SK-N-SH (cell line): ENCODE results near the gene SUPT3H. TPM values are rescaled to one million over a fixed set of nuclear protein-coding genes. Genes with fewer than 3 reads are reported as not detected.

Source experiments
- CTCF ChIA-PET: fragments of 300-600, 350-600 bp; formaldehyde crosslinking; extraction: SDS; loops from one replicate; lab custom pipeline; 2021; lab: Yijun Ruan, JAX
- POLR2A ChIA-PET: fragments of 350-600 bp; sonication (Branson Sonifier 250); formaldehyde crosslinking; extraction: SDS; loops from one replicate; lab custom pipeline; 2020; ENCODE audit warnings: antibody characterized with exemption, inconsistent platforms; lab: Yijun Ruan, JAX
- DNase-seq: peaks from one replicate; pipeline ENCODE4 v3.0.0; 2012
- H2AFZ ChIP-seq: fragments of 200-600 bp; sonication (generic); 2 replicates; pipeline ENCODE4 v1.8.1; 2016; ENCODE audit warnings: antibody characterized with exemption, mild to moderate bottlenecking, low read depth
- H3F3A ChIP-seq: fragments of 200-600 bp; sonication (generic); replicated peaks from 2 replicates; pipeline ENCODE3; 2016; ENCODE audit warnings: antibody characterized with exemption, mild to moderate bottlenecking; ENCODE audit not compliant: insufficient read depth
- H3K27ac ChIP-seq, 2 experiments: fragments of 200-500 bp in 1 of 2; fragments of 200-600 bp in 1 of 2; sonication (Bioruptor generic) in 1 of 2; sonication (generic), shearing (Covaris generic) in 1 of 2; 2 replicates each; pipeline versions ENCODE4 v1.5.1 to v1.6.1; 2014 to 2016; ENCODE audit warnings: low read depth in 2 of 2, inconsistent platforms in 1 of 2, low read length in 1 of 2, mild to moderate bottlenecking in 1 of 2, mixed read lengths in 1 of 2
- H3K27me3 ChIP-seq: fragments of 200-600 bp; sonication (generic), shearing (Covaris generic); 2 replicates; pipeline ENCODE4 v1.6.1; 2016; ENCODE audit warnings: mixed run types; ENCODE audit not compliant: insufficient read depth
- H3K36me3 ChIP-seq, 2 experiments: fragments of 200-500 bp in 1 of 2; fragments of 200-600 bp in 1 of 2; sonication (Bioruptor generic) in 1 of 2; sonication (generic) in 1 of 2; replicated peaks in 1 of 2; 2 replicates each; pipeline versions ENCODE3 to v1.5.1; 2014 to 2016; ENCODE audit warnings: low read length in 1 of 2, mild to moderate bottlenecking in 1 of 2; ENCODE audit not compliant: insufficient read depth in 2 of 2, control insufficient read depth in 1 of 2
- H3K4me1 ChIP-seq, 2 experiments: fragments of 200-500 bp in 1 of 2; fragments of 200-600 bp in 1 of 2; sonication (Bioruptor generic) in 1 of 2; sonication (generic), shearing (Covaris generic) in 1 of 2; 2 replicates each; pipeline versions ENCODE4 v1.5.1 to v1.6.1; 2014 to 2016; ENCODE audit warnings: low read depth in 1 of 2, low read length in 1 of 2, mixed run types in 1 of 2; ENCODE audit not compliant: insufficient read depth in 2 of 2, control insufficient read depth in 1 of 2
- H3K4me2 ChIP-seq: fragments of 200-600 bp; sonication (generic), shearing (Covaris generic); 2 replicates; pipeline ENCODE4 v1.6.1; 2017; ENCODE audit warnings: mixed run types
- H3K4me3 ChIP-seq, 2 experiments: fragments of 200-500 bp in 1 of 2; fragments of 200-600 bp in 1 of 2; sonication (Bioruptor generic) in 1 of 2; sonication (generic), shearing (Covaris generic) in 1 of 2; 2 replicates each; pipeline versions ENCODE4 v1.5.1 to v1.8.1; 2014 to 2016; ENCODE audit warnings: low read depth in 2 of 2, inconsistent platforms in 1 of 2, low read length in 1 of 2, mild to moderate bottlenecking in 1 of 2, mixed read lengths in 1 of 2, moderate library complexity in 1 of 2
- H3K79me2 ChIP-seq: fragments of 200-600 bp; sonication (generic); 2 replicates; pipeline ENCODE4 v1.8.1; 2017; ENCODE audit warnings: mild to moderate bottlenecking; ENCODE audit not compliant: insufficient read depth
- H3K9ac ChIP-seq: fragments of 200-600 bp; sonication (generic); 2 replicates; pipeline ENCODE4 v1.6.1; 2017; ENCODE audit warnings: mixed run types
- H3K9me2 ChIP-seq: fragments of 200-600 bp; sonication (generic); 2 replicates; pipeline ENCODE4 v1.6.1; 2017; ENCODE audit warnings: mixed run types
- H3K9me3 ChIP-seq: fragments of 200-600 bp; sonication (generic); 2 replicates; pipeline ENCODE4 v1.6.1; 2017; ENCODE audit warnings: mixed run types, mild to moderate bottlenecking, moderate library complexity
- H4K20me1 ChIP-seq: fragments of 200-600 bp; sonication (generic); 2 replicates; pipeline ENCODE4 v1.6.1; 2017; ENCODE audit warnings: mild to moderate bottlenecking, mixed run types; ENCODE audit not compliant: insufficient read depth
- EZH2phosphoT487 ChIP-seq: fragments of 200-600 bp; sonication (generic); IDR thresholded peaks from 2 replicates; pipeline ENCODE4 v1.6.1; 2017; ENCODE audit warnings: low read depth, mixed run types, mild to moderate bottlenecking, antibody characterized with exemption, moderate library complexity, borderline replicate concordance
- FOXJ3 ChIP-seq: sonication (generic); formaldehyde crosslinking; IDR thresholded peaks from 2 replicates; pipeline ENCODE4 v1.5.1; 2020; ENCODE audit warnings: mild to moderate bottlenecking, missing genetic modification reagents
- GABPA ChIP-seq: IDR thresholded peaks from 2 replicates; pipeline ENCODE4 v1.4.0; 2012; ENCODE audit warnings: low read depth, mild to moderate bottlenecking
- MEF2A ChIP-seq: IDR thresholded peaks from 2 replicates; pipeline ENCODE4 v1.4.0; 2012; ENCODE audit warnings: low read depth, borderline replicate concordance
- NFIC ChIP-seq: IDR thresholded peaks from 2 replicates; pipeline ENCODE4 v1.4.0; 2012; ENCODE audit warnings: borderline replicate concordance
- POLR2AphosphoS5 ChIP-seq: IDR thresholded peaks from 2 replicates; pipeline ENCODE4 v1.6.1; 2012; ENCODE audit warnings: low read depth, low read length
- RAD21 ChIP-seq: IDR thresholded peaks from 2 replicates; pipeline ENCODE4 v1.6.1; 2012; ENCODE audit warnings: mild to moderate bottlenecking, low read length
- RFX5 ChIP-seq: IDR thresholded peaks from 2 replicates; pipeline ENCODE4 v1.6.1; 2012; ENCODE audit warnings: mild to moderate bottlenecking, improper control_type of control experiment, low read length
- RXRA ChIP-seq: IDR thresholded peaks from 2 replicates; pipeline ENCODE4 v1.4.0; 2012; ENCODE audit warnings: low read depth, mild to moderate bottlenecking, borderline replicate concordance
- TAF1 ChIP-seq: IDR thresholded peaks from 2 replicates; pipeline ENCODE4 v1.6.1; 2012; ENCODE audit warnings: low read depth, mild to moderate bottlenecking, low read length, moderate library complexity, borderline replicate concordance
- WGBS: methylation state at CpG from one replicate; pipeline ENCODE4 v1.1.6; 2017; ENCODE audit warnings: low lambda C conversion rate; 5-methylcytosine and 5-hydroxymethylcytosine counted together
- polyA plus RNA-seq, 3 experiments: library from polyadenylated mRNA; depleted of rRNA; stranded (reverse); fragments of >200 nt; gene quantifications; 2 replicates each; pipeline ENCODE4 v1.2.3, GENCODE V29; 2012
- TF ChIP-seq, protein P1 (sequence below): fragments of 150-350 bp; IDR thresholded peaks from 2 replicates; pipeline ENCODE4 v1.6.1; 2017; ENCODE audit warnings: antibody characterized with exemption, low read length, low read depth, borderline replicate concordance
- TF ChIP-seq, protein P2 (sequence below): IDR thresholded peaks from 2 replicates; pipeline ENCODE4; 2012
- TF ChIP-seq, protein P3 (sequence below): fragments of 200-600 bp; sonication (generic); IDR thresholded peaks from 2 replicates; pipeline ENCODE4 v1.6.1; 2017; ENCODE audit warnings: antibody characterized with exemption, mild to moderate bottlenecking, moderate library complexity
- TF ChIP-seq, protein P4 (sequence below): fragments of 150-350 bp; IDR thresholded peaks from 2 replicates; pipeline ENCODE4 v1.6.1; 2016; ENCODE audit warnings: mild to moderate bottlenecking, low read depth, low read length

SUPT3H gene
- polyA plus RNA-seq, 1 of the 3 experiments (the other 2 are of a cell fraction), result 10.9 TPM

DNA sequence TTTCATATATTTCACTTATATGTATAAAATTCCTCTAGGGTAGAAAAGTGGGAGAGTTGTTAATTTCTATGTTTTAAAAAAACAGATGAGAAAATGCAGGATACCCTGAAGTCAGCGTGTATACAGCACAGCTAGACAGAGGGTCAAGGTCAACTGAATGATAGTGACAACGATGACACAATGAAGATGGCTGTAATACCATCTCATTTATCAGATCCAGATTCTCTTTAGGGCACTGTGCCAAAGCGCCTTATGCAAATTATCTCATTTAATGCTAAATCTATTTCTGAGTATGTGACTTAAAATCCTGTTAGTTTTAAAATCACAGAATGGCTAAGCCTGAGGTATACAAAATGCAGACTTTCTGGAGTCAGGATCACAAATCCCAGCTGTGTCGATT lies 481.0 kb downstream of the SUPT3H start:
- Histone ChIP-seq H2AFZ (no peak overlapping the region), H4K20me1 (no peaks in the 10 kb centered on the region), H3K27ac (no peak overlapping the region; a peak in 1 of 4 replicates), H3K27me3 (no peaks in the 10 kb centered on the region), H3K4me1 (no peaks in the 10 kb centered on the region; a peak in 3 of 4 replicates), H3F3A (no peaks in the 10 kb centered on the region), H3K9me3 (no peaks in the 10 kb centered on the region), H3K4me3 (no peak overlapping the region), H3K4me2 (no peak overlapping the region)
- peak; percentile 51 for DNase-seq
- 46% methylated on average over 4 of the region's 4 CpGs for WGBS
- TF ChIP-seq POLR2AphosphoS5 (no peak), MEF2A (no peak), TAF1 (no peak), RFX5 (no peak), GABPA (no peak), EZH2phosphoT487 (no peak), NFIC (no peak), FOXJ3 (CRISPR knock-in tag) (no peak), RAD21 (no peak), RXRA (no peak)
- TF ChIP-seq, protein P1, sequence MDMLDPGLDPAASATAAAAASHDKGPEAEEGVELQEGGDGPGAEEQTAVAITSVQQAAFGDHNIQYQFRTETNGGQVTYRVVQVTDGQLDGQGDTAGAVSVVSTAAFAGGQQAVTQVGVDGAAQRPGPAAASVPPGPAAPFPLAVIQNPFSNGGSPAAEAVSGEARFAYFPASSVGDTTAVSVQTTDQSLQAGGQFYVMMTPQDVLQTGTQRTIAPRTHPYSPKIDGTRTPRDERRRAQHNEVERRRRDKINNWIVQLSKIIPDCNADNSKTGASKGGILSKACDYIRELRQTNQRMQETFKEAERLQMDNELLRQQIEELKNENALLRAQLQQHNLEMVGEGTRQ, result no peak
- TF ChIP-seq, protein P2, sequence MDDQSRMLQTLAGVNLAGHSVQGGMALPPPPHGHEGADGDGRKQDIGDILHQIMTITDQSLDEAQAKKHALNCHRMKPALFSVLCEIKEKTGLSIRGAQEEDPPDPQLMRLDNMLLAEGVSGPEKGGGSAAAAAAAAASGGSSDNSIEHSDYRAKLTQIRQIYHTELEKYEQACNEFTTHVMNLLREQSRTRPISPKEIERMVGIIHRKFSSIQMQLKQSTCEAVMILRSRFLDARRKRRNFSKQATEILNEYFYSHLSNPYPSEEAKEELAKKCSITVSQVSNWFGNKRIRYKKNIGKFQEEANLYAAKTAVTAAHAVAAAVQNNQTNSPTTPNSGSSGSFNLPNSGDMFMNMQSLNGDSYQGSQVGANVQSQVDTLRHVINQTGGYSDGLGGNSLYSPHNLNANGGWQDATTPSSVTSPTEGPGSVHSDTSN, result no peak
- TF ChIP-seq, protein P3, sequence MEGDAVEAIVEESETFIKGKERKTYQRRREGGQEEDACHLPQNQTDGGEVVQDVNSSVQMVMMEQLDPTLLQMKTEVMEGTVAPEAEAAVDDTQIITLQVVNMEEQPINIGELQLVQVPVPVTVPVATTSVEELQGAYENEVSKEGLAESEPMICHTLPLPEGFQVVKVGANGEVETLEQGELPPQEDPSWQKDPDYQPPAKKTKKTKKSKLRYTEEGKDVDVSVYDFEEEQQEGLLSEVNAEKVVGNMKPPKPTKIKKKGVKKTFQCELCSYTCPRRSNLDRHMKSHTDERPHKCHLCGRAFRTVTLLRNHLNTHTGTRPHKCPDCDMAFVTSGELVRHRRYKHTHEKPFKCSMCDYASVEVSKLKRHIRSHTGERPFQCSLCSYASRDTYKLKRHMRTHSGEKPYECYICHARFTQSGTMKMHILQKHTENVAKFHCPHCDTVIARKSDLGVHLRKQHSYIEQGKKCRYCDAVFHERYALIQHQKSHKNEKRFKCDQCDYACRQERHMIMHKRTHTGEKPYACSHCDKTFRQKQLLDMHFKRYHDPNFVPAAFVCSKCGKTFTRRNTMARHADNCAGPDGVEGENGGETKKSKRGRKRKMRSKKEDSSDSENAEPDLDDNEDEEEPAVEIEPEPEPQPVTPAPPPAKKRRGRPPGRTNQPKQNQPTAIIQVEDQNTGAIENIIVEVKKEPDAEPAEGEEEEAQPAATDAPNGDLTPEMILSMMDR, result no peak
- TF ChIP-seq, protein P4, sequence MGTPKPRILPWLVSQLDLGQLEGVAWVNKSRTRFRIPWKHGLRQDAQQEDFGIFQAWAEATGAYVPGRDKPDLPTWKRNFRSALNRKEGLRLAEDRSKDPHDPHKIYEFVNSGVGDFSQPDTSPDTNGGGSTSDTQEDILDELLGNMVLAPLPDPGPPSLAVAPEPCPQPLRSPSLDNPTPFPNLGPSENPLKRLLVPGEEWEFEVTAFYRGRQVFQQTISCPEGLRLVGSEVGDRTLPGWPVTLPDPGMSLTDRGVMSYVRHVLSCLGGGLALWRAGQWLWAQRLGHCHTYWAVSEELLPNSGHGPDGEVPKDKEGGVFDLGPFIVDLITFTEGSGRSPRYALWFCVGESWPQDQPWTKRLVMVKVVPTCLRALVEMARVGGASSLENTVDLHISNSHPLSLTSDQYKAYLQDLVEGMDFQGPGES, result no peak
- TF ChIP-seq, all 33 proteins: peak for 0
- Histone ChIP-seq H3K9ac (no peak overlapping the region), H3K9me2 (no peaks in the 10 kb centered on the region), H3K36me3 (no peaks in the 10 kb centered on the region), H3K79me2 (no peaks in the 10 kb centered on the region)
- POLR2A ChIA-PET, result no interaction called here
- CTCF ChIA-PET, result interaction anchor here (0.8 kb wide), 1 partner anchor 241 kb away, joined by 3 read pairs; no protein-coding TSS in a partner anchor
